ENCODE data around the gene CIC.

CIC gene

GRCh38 chr19:42268704-42269477 is at the start of gene CIC:
CIC (plus strand) TSS chr19:42269252; CDS start chr19:42271784, 2,532 bp downstream.
- peak; percentile 97 for DNase-seq (ENCODE audit: low read depth)

DNA sequence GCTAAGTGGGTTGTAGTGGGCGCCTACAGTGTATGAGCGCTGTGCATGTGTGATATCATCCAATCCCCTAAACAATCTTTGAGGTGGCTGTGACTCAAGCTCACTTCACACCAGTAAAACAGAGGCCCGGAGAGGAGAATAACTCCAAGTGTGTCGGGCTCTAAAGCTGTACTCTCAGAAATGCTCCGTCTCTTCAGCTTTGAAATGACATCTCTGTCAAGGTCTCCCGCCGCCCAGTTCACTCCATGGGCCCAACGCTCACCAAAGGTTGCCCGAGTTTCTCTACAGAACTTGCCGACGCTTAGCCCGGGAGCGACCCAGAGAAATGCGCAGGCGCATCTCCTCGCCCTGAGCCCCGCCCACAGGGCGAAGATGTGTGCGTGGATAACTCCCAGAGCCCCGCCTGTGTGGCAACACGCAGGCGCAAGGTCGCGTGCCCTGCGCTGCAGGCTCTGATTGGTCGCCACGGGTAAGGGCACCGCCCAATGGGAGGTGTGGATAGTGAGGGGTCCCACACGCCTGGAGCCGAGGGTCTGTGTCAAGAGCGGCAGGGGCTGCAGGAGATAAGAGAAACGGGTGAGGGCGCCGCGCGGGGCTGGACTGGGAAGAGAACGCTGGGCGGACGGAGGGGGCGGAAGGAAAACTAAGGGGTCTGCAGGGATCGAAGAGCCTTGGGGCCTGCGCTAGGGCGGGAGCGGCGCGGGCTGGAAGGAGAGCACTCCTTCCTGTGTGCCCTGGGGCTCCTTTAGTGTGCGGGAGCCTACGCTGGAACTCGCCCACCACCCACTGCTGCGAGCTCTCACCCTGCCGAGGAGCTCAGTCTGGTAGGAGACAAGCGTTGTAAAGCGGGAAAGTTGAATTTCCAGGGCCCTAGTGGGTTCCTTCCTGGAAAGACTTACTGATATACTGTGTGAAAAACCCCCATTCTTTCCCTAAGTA is 49.0 kb upstream of the CIC start, which contains the start of gene ZNF526:
TSS of gene ZNF526 (plus strand) at position 501 of the 939 bp plus-strand sequence. CDS start 4,092 bp downstream, outside the sequence.
- peak; percentile 85 for DNase-seq (ENCODE audit: low read depth)

DNA sequence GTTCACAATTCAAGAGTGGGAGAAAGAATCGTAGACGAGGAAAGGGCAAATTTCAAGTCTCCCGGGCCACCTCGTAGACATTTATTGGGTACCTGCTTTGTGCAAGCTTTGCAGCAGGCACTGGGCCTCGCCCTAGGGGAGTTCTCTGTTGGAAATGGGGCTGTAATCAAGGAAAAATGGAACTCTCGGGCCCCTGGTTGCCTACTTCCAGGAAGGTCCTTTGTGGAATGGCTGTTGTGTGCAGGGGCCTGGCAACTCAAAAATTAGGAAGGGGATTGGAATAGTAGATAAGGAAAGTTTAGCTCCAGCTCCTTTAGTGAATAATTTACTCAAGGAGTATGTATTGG is 48.3 kb upstream of the CIC start:
- no peak for DNase-seq (ENCODE audit: low read depth)

- DNase-seq (ENCODE audit: low read depth): no peak
Observed at GRCh38 chr19:42224940-42225717, 43.9 kb upstream of the CIC start.

DNA sequence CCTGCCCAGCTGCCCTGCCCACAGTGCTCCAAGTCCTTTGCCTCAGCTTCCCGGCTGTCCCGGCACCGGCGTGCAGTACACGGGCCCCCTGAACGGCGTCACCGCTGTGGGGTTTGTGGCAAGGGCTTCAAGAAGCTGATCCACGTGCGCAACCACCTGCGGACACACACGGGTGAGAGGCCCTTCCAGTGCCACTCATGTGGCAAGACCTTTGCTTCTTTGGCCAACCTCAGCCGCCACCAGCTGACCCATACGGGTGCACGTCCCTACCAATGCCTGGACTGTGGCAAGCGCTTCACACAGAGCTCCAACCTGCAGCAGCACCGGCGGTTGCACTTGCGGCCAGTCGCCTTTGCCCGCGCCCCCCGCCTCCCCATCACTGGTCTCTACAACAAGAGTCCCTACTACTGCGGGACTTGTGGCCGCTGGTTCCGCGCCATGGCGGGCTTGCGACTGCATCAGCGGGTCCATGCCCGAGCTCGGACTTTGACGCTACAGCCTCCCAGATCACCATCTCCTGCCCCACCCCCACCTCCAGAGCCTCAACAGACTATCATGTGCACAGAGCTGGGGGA is 43.2 kb upstream of the CIC start:
- DNase-seq (ENCODE audit: low read depth): no peak

DNA sequence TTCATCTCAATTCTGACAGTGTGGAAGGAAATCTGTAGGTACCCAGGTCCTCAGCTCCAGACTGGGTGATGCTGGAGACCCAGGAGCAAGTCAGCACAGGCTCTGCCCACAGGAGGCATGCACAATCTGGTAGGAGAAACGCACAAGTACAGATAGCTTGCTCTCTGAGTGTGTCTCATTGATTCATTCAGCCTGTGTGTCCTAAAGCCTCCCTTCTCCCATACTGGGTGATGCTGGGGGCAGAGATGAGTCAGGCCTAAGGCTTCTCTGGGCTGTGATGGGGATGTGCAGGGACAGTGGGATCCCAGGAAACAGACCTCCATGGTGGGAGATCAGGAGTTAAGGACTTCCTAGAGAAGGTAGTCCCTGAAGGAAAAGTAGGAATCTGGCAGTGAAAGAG is 42.2 kb upstream of the CIC start:
- DNase-seq (ENCODE audit: low read depth): no peak

GRCh38 chr19:42228641-42229040 is 40.4 kb upstream of the CIC start:
- no peak for DNase-seq (ENCODE audit: low read depth)

DNA sequence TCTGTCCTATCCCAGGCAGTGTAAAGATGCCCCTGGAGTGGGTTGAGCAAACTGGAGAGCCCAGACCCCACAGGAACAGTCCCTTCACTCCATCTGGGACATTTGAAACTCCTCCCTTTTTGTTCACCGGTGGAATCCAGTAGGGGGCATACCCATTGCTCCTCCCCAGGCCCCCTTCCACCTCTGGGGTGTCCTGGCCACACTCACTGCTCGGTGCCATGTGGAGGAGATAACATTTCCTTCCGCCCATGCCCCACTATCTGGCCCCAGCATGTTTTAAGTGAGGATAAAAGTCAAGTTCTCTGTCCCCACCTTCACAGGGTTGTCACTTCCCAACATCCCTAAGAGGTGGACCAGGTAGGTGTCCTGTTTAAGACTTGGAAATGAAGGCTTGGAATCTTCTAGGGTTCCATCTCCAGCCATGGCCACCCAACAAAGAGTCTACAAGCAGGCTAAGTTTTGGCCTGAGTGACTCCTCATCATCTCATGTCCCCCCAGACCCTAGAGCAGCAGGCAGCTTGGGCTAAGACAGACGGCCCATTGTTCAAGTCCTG is 39.7 kb upstream of the CIC start:
- DNase-seq (ENCODE audit: low read depth): no peak

GRCh38 chr19:42229855-42230351 is 39.1 kb upstream of the CIC start:
- DNase-seq (ENCODE audit: low read depth): no peak

- DNase-seq (ENCODE audit: low read depth): no peak
Observed at GRCh38 chr19:42230571-42230970, 38.5 kb upstream of the CIC start.

- DNase-seq (ENCODE audit: low read depth): no peak
Observed at GRCh38 chr19:42232435-42232834, 36.6 kb upstream of the CIC start.

GRCh38 chr19:42233106-42233505 is 35.9 kb upstream of the CIC start:
- no peak for DNase-seq (ENCODE audit: low read depth)

GRCh38 chr19:42233678-42234292 is 35.3 kb upstream of the CIC start:
- no peak for DNase-seq (ENCODE audit: low read depth)

DNA sequence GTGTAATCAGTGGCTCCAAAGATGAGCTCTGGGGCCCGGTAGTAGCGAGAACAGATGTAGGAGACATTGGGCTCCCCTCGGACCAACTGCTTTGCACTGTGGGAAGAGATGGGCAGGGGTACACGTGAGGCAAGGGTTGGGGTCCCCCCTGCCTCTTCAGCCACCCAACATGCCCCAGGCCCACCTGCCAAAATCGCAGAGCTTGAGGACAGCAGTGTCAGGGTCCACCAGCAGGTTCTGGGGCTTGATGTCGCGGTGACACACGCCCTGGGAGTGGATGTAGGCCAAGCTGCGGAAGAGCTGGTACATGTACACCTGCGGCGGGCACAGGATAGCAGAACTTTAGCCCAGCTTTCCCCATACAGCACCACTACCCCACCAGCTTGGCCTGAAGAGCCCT is 34.7 kb upstream of the CIC start:
- DNase-seq (ENCODE audit: low read depth): no peak

- no peak for DNase-seq (ENCODE audit: low read depth)
Observed at GRCh38 chr19:42235181-42235580, 33.9 kb upstream of the CIC start.

GRCh38 chr19:42239544-42240220 is 29.4 kb upstream of the CIC start:
- no peak for DNase-seq (ENCODE audit: low read depth)

DNA sequence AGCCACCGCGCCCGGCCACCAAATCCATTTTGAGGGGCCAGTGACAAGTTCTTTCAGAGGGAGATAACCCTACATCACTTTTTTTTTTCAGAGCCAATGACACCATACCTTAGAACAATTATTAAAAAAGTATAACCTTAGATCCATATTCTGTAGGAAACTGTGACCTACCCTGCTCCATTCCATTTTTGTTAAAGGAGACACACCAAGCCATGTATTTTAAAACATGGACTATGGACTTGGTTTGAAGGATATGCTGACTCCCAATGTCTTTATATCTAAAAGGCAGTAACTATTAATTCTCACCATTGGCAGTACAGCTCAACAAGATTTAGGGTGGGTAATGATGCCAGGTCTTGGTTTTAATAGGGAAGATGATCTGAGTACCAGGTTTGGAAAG is 27.8 kb upstream of the CIC start:
- DNase-seq (ENCODE audit: low read depth): no peak

DNA sequence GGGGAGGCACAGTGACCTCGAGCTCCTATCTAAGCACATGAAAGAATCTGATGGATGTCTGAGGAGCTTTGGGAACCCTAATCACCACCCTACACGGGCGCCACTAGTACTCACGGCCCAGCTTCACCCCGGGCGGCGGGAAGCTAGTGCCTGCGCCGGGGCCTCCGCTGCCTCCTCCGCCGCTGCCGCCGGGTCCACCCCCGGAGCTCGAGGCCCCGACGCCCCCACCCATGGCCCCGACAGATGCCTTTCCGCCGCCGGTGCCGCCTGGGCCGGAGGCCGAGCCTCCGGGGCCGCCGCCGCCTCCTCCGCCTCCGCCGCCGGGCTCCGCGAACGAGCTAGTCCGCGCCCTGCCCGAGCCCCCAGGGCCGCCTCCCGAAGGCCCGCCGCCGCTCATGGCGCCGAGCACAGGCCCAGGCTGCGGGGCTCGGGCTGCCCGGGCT is 27.0 kb upstream of the CIC start:
- no peak for DNase-seq (ENCODE audit: low read depth)

DNA sequence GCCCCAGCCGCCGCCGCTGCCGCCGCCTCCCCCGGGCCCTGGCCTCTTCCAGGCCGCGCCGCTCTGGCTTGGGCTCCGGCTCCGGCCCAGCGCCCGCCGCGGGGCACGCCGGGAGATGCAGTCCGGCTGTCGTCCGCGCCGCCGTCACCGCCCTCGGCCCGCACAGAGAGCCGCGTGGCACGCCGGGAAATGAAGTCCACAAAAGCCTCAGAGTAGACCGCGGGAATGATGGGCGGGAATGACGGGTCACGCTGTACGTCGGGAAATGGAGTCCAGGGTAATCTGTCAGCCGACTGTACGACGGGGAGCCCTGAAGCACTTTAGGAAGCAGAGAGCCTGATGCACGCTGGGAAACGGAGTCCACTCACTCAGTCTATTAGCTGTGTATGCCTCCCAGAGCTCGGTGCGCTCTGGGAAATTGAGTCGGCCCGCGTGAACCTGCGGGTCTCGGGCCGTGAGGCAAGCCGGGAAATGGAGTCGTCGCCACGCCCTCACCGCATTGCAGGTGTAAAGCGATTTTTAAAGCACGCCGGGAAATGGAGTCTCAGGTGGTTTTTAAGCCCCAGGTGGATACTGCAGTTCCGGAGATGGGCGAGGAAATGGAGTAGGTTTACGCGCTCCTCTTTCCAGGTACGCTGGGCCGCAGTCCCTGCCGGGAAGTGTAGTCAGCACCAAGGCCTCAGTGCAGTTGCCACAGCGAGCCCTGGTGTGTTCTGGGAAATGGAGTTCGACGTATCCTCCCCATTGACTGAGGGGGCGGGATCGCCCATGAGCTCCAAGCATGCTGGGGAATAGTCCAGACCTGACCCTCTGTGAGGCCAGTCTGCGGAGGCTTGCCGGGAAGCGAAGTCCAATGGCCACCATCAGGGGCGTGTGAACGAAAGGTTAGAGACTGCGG is 26.3 kb upstream of the CIC start, which contains the start of gene GSK3A:
TSS of gene GSK3A (minus strand) at position 91 of the 898 bp plus-strand sequence. CDS start 137 bp downstream, outside the sequence.
- peak; percentile 89 for DNase-seq (ENCODE audit: low read depth)
